Breast epithelium (tissue), 4 donors: Measurements from ENCODE around the gene USO1. TPM values are rescaled to one million over a fixed set of nuclear protein-coding genes. Genes with fewer than 3 reads are reported as not detected.

ENCODE experiments used
- DNase-seq, 2 donors: peaks; one replicate each; pipeline ENCODE4 v3.0.0-alpha.2; 2019; ENCODE audit warnings: low spot score in 2 of 2
- H3K27ac ChIP-seq, 2 donors: fragments of 200-600 bp; sonication (generic) in 1 of 2; one replicate each; pipeline ENCODE4 v1.5.1; 2016 to 2019; ENCODE audit warnings: mild to moderate bottlenecking in 1 of 2
- H3K27me3 ChIP-seq, 2 donors: fragments of 200-600 bp; sonication (generic) in 1 of 2; one replicate each; pipeline versions ENCODE4 v1.5.1 to v1.6.0; 2017 to 2019; ENCODE audit warnings: control low read depth in 1 of 2, mild to moderate bottlenecking in 1 of 2
- H3K36me3 ChIP-seq: fragments of 200-600 bp; one replicate; pipeline ENCODE4 v1.5.1; 2019
- H3K4me1 ChIP-seq, 2 donors: fragments of 200-600 bp; sonication (generic); one replicate each; pipeline ENCODE4 v1.5.1; 2016 to 2019; ENCODE audit warnings: control low read depth in 1 of 2
- H3K4me3 ChIP-seq, 3 donors: fragments of 200-600 bp; sonication (generic); 1 replicate in 2 of 3; 2 replicates in 1 of 3; pipeline ENCODE4 v1.5.1; 2016 to 2019; ENCODE audit warnings: mild to moderate bottlenecking in 3 of 3, moderate library complexity in 2 of 3
- H3K9me3 ChIP-seq, 2 donors: fragments of 200-600 bp; sonication (generic) in 1 of 2; one replicate each; pipeline ENCODE4 v1.5.1; 2016 to 2019; ENCODE audit warnings: control low read depth in 1 of 2
- CTCF ChIP-seq, 3 donors: fragments of 450-650 bp; IDR thresholded peaks; one replicate each; pipeline ENCODE4 v1.5.1; 2016 to 2017; ENCODE audit warnings: antibody characterized with exemption in 3 of 3, mild to moderate bottlenecking in 3 of 3, moderate library complexity in 3 of 3
- POLR2A ChIP-seq: fragments of 450-650 bp; IDR thresholded peaks from one replicate; pipeline ENCODE4 v1.6.1; 2016; ENCODE audit warnings: antibody characterized with exemption, mild to moderate bottlenecking, moderate library complexity
- POLR2AphosphoS5 ChIP-seq, 3 donors: sonication (generic); formaldehyde crosslinking; IDR thresholded peaks; one replicate each; pipeline ENCODE4 v1.6.1; 2017; ENCODE audit warnings: antibody characterized with exemption in 3 of 3
- intact Hi-C: fragments of 100-400 bp; cut with DNase I; formaldehyde crosslinking; loops from one replicate; pipeline ENCODE4 v1.15.1; 2023; ENCODE audit warnings: low total_unique reads
- total RNA-seq, 3 donors: library from RNA; depleted of rRNA; stranded (reverse); fragments of >200 nt; gene quantifications; one replicate each; pipeline ENCODE4 v1.1.0, GENCODE V29; 2016

USO1 gene
- total RNA-seq, 3 donors from 2014 or later = 74.1 to 76.7 (median 74.1) TPM

- no peaks in the 10 kb centered on the region for H3K9me3 ChIP-seq
- no peak for DNase-seq
- H3K4me1 ChIP-seq = no peaks in the 10 kb centered on the region
- H3K36me3 ChIP-seq = no peaks in the 10 kb centered on the region
- no peak overlapping the region for H3K27ac ChIP-seq
- H3K27me3 ChIP-seq = no peaks in the 10 kb centered on the region
- intact Hi-C loops = no loop called here
- TF ChIP-seq POLR2A (no peak), POLR2AphosphoS5 (IDR thresholded peaks at IDR 0.05) (no peak)
- H3K4me3 ChIP-seq = no peak overlapping the region
Measured at GRCh38 chr4:75820197-75820596, 95.8 kb downstream of the USO1 start.

DNA sequence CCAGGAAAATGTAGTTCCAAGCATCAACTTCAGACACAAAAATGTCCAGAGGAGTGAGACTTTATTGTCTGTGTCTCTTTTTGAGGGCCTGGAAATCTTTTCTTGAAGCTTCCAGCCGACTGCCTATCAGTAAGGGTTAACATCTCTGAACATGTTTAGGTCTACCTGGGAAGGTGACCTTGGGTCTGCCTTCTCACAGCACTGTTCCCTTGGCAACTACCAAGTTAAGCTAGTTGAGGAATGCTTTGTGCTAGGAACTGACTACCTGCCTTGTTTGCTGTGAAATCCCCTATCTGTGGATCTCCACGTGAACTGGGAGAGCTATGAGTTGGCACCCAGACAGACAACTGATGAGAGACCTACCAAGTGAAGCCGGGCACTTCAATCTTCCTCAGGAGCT is 96.3 kb downstream of the USO1 start:
- H3K36me3 ChIP-seq = no peaks in the 10 kb centered on the region
- H3K27me3 ChIP-seq = no peaks in the 10 kb centered on the region
- no peak for DNase-seq
- intact Hi-C loops = no loop called here
- TF ChIP-seq CTCF (IDR thresholded peaks at IDR 0.05) (no peak), POLR2AphosphoS5 (IDR thresholded peaks at IDR 0.05) (no peak), POLR2A (no peak)
- H3K4me3 ChIP-seq = no peak overlapping the region
- no peaks in the 10 kb centered on the region for H3K9me3 ChIP-seq
- no peak overlapping the region for H3K27ac ChIP-seq
- H3K4me1 ChIP-seq = no peaks in the 10 kb centered on the region

- H3K36me3 ChIP-seq = no peaks in the 10 kb centered on the region
- no peak for DNase-seq
- no peaks in the 10 kb centered on the region for H3K4me1 ChIP-seq
- no peaks in the 10 kb centered on the region for H3K9me3 ChIP-seq
- intact Hi-C loops = no loop called here
- no peak for TF ChIP-seq POLR2AphosphoS5 (IDR thresholded peaks at IDR 0.05)
- TF ChIP-seq POLR2A = no peak
- TF ChIP-seq CTCF (IDR thresholded peaks at IDR 0.05) = no peak
- H3K27me3 ChIP-seq = no peaks in the 10 kb centered on the region
- H3K27ac ChIP-seq = no peak overlapping the region
- H3K4me3 ChIP-seq = no peak overlapping the region
Measured at GRCh38 chr4:75821216-75821615, 96.8 kb downstream of the USO1 start.

DNA sequence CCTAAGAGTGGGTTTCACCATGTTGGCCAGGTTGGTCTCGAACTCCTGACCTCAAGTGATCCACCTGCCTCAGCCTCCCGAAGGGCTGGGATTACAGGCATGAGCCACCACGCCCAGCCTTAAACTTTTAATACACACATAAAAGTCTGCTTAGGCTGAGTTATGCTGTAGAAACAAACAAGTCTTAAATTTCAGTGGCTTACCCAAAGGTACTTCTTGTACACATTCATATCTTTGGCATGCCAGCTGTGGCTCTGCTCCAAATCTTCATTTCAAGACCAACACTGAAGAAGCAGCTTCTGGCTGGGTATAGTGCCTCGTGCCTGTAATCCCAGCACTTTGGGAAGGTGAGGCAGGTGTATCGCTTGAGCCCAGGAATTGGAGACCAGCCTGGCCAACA is 97.6 kb downstream of the USO1 start:
- Histone ChIP-seq H3K4me3 (no peak overlapping the region), H3K36me3 (no peaks in the 10 kb centered on the region), H3K27ac (no peak overlapping the region), H3K27me3 (no peaks in the 10 kb centered on the region), H3K4me1 (no peaks in the 10 kb centered on the region), H3K9me3 (no peaks in the 10 kb centered on the region)
- intact Hi-C loops = no loop called here
- TF ChIP-seq POLR2AphosphoS5 (IDR thresholded peaks at IDR 0.05) (no peak), CTCF (IDR thresholded peaks at IDR 0.05) (no peak), POLR2A (no peak)
- no peak for DNase-seq

DNA sequence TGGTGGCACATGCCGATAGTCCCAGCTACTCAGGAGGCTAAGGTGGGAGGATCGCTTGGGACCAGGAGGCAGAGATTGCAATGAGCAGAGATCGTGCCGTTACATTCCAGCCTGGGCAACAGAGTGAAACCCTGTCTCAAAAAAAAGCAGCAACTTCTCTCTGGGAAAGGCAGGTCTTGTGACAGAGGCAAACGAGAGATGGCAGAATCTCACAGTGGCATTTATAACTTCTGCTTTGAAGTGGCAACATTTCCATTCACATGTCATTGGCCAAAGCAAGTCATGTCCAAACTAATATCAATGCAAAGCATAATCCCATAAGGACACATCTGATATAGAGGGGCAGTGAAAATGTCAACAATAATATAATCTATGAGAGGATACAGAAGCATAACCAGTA is 98.0 kb downstream of the USO1 start:
- H3K4me1 ChIP-seq = no peaks in the 10 kb centered on the region
- TF ChIP-seq CTCF (IDR thresholded peaks at IDR 0.05) = no peak
- no peak for TF ChIP-seq POLR2A
- TF ChIP-seq POLR2AphosphoS5 (IDR thresholded peaks at IDR 0.05) = no peak
- intact Hi-C loops = no loop called here
- no peak overlapping the region for H3K4me3 ChIP-seq
- DNase-seq = no peak
- H3K36me3 ChIP-seq = no peaks in the 10 kb centered on the region
- no peaks in the 10 kb centered on the region for H3K27me3 ChIP-seq
- no peaks in the 10 kb centered on the region for H3K9me3 ChIP-seq
- H3K27ac ChIP-seq = no peak overlapping the region

GRCh38 chr4:75823812-75824211 is 99.4 kb downstream of the USO1 start:
- H3K4me3 ChIP-seq = no peak overlapping the region
- H3K36me3 ChIP-seq = no peaks in the 10 kb centered on the region
- no peaks in the 10 kb centered on the region for H3K27me3 ChIP-seq
- TF ChIP-seq POLR2AphosphoS5 (IDR thresholded peaks at IDR 0.05) (no peak), CTCF (IDR thresholded peaks at IDR 0.05) (no peak), POLR2A (no peak)
- no peak overlapping the region for H3K27ac ChIP-seq
- H3K4me1 ChIP-seq = no peaks in the 10 kb centered on the region
- no peaks in the 10 kb centered on the region for H3K9me3 ChIP-seq
- DNase-seq = no peak
- intact Hi-C loops = no loop called here
